ENCODE results near the gene MRPL45.

Gene MRPL45

GRCh38 chr17:38349097-38349730, 52.2 kb downstream of the MRPL45 start:
- DNase-seq, result peak; percentile 89 to 92

- no peak for DNase-seq
These were observed 53.1 kb downstream of the MRPL45 start for GRCh38 chr17:38350035-38350434.

GRCh38 chr17:38351412-38352222, 54.6 kb downstream of the MRPL45 start, which contains the start of gene SOCS7:
SOCS7 (plus strand) TSS chr17:38351844; CDS start chr17:38352053, 209 bp downstream.
- DNase-seq, result peak; percentile 94 to 95

DNA sequence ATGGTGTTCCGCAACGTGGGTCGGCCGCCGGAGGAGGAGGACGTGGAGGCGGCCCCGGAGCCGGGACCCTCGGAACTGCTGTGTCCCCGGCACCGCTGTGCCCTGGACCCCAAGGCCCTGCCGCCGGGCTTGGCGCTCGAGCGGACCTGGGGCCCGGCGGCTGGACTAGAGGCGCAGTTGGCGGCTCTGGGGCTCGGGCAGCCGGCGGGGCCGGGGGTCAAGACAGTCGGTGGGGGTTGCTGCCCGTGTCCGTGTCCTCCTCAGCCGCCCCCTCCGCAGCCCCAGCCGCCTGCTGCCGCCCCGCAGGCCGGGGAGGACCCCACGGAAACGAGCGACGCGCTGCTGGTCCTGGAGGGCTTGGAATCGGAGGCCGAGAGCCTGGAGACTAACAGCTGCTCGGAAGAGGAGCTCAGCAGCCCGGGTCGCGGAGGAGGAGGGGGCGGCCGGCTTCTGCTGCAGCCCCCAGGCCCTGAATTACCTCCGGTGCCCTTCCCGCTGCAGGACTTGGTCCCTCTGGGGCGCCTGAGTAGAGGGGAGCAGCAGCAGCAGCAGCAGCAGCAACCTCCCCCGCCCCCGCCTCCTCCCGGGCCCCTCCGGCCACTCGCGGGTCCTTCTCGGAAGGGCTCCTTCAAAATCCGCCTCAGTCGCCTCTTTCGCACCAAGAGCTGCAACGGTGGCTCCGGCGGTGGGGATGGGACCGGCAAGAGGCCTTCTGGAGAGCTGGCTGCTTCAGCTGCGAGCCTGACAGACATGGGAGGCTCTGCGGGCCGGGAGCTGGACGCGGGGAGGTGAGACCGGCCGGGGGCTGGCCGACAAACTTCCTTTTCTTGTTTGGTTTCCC, 55.5 kb downstream of the MRPL45 start:
- DNase-seq, result peak; percentile 23 to 26

DNA sequence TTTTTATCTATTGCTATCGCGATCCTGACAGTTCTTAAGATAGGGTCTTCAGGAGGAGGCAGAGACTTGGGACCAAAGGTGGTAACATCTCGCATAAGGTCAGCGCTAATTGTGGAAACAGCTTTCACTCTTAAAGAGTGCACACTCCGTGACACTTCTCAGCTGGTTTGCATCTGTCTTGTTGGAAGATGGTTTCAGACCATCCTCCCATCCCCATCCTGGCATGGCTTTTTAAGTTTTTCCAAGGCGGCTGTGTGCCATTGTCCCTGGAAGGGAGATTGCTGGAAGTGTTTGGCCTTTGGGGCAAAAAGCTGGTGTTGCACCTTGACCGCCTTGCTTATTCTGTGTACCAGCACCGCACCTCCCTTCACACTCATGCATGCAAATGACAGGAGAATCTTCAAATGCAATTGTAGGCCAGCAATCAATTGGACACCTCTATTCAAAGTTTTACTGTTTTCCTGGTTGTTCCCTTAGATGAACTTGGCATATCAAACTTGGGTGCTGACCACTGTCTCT, 56.2 kb downstream of the MRPL45 start:
- no peak for DNase-seq

- no peak for DNase-seq
These were observed 56.7 kb downstream of the MRPL45 start for GRCh38 chr17:38353668-38354067.

- no peak for DNase-seq
These were observed 57.5 kb downstream of the MRPL45 start for GRCh38 chr17:38354466-38354865.

- no peak for DNase-seq
These were observed 58.3 kb downstream of the MRPL45 start for GRCh38 chr17:38355251-38355650.

- DNase-seq, result no peak
These were observed 60.6 kb downstream of the MRPL45 start for GRCh38 chr17:38357486-38358123.

- no peak for DNase-seq
These were observed 61.9 kb downstream of the MRPL45 start for GRCh38 chr17:38358586-38359513.

GRCh38 chr17:38361694-38362465, 64.9 kb downstream of the MRPL45 start:
- DNase-seq, result no peak

GRCh38 chr17:38363016-38363415, 66.0 kb downstream of the MRPL45 start:
- no peak for DNase-seq

GRCh38 chr17:38364741-38365140, 67.8 kb downstream of the MRPL45 start:
- no peak for DNase-seq

DNA sequence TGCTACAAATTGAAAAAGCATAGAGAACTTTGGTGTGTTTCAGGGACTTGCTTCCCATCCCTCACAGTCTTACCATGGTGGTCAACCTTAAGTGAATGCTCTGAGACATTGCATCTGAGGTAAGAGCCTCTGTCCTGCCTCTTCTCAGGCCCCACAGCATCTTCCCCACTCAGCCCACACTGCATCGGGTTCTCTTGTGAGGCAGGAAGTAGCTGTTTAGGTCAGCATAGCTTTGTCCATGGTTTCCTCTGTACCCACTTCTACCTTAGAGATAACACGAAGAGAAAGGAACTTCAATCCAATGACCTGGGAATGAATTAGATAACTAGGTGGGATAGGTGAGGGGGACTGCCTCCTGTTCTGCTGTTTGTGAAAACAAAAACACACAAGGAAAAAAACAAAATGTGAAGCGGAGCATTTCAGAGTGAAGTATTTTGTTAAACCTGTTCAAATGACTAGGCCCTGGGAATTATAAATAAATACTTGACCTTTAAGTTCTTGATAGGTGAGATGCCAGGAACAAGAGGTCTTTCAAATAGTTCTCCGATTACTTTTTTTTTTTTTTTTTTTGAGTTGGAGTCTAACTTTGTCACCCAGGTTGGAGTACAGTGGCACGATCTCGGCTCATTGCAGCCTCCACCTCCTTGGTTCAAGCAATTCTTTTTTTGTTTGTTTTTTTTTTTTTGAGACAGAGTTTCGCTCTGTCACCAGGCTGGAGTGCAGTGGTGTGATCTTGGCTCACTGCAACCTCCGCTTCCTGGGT, 72.3 kb downstream of the MRPL45 start:
- no peak for DNase-seq

Data from activated CD4-positive, alpha-beta T cell treated with anti-CD3 and anti-CD28 coated beads, Interleukin-2, amount 50 U/mL, for 48 hours (primary cell).